Osteoblast (primary cell): ENCODE data around the gene NME7. TPM values are rescaled to one million over a fixed set of nuclear protein-coding genes. Genes with fewer than 3 reads are reported as not detected.

ENCODE experiments used
- DNase-seq: peaks from one replicate; pipeline ENCODE4 v3.0.0; 2011; ENCODE audit warnings: low spot score, mixed read lengths; ENCODE audit not compliant: insufficient read length; ENCODE audit errors: missing footprints
- H2AFZ ChIP-seq: 2 replicates; pipeline ENCODE4 v1.6.0; 2011; ENCODE audit warnings: mild to moderate bottlenecking, low read length
- H3K27ac ChIP-seq: 2 replicates; pipeline ENCODE4 v1.5.1; 2011; ENCODE audit warnings: mild to moderate bottlenecking, low read depth, low read length, moderate library complexity
- H3K27me3 ChIP-seq: 2 replicates; pipeline ENCODE4 v1.6.0; 2012; ENCODE audit warnings: mild to moderate bottlenecking, control low read depth, inconsistent platforms, low read length, moderate library complexity; ENCODE audit not compliant: insufficient read depth
- H3K36me3 ChIP-seq: 2 replicates; pipeline ENCODE4 v1.5.1; 2011; ENCODE audit warnings: mild to moderate bottlenecking, low read length, control low read depth, moderate library complexity; ENCODE audit not compliant: insufficient read depth
- H3K4me1 ChIP-seq: 2 replicates; pipeline ENCODE4 v1.5.1; 2011; ENCODE audit warnings: mild to moderate bottlenecking, low read length, control low read depth, moderate library complexity; ENCODE audit not compliant: insufficient read depth
- H3K4me2 ChIP-seq: 2 replicates; pipeline ENCODE4 v1.6.0; 2011; ENCODE audit warnings: mild to moderate bottlenecking, low read length; ENCODE audit not compliant: insufficient read depth
- H3K4me3 ChIP-seq: fragments of 200-600 bp; sonication (generic); 3 replicates; pipeline ENCODE4 v1.5.1; 2012; ENCODE audit warnings: mild to moderate bottlenecking, low read length, inconsistent platforms; ENCODE audit not compliant: insufficient read depth
- H3K79me2 ChIP-seq: 2 replicates; pipeline ENCODE4 v1.6.0; 2012; ENCODE audit warnings: mild to moderate bottlenecking, low read length, control low read depth, inconsistent platforms; ENCODE audit not compliant: insufficient read depth
- H3K9me3 ChIP-seq: 2 replicates; pipeline ENCODE4 v1.5.1; 2011; ENCODE audit warnings: low read depth, low read length, control low read depth
- H4K20me1 ChIP-seq: 2 replicates; pipeline ENCODE4 v1.6.0; 2012; ENCODE audit warnings: mild to moderate bottlenecking, low read length, control low read depth; ENCODE audit not compliant: insufficient read depth
- total RNA-seq: library from RNA; depleted of rRNA; stranded (reverse); fragments of >200 nt; gene quantifications from 2 replicates; pipeline ENCODE4 v1.2.3, GENCODE V29; 2012
- TF ChIP-seq, protein P1 (sequence below): IDR thresholded peaks from 2 replicates; pipeline ENCODE4 v1.5.1; 2011; ENCODE audit warnings: mild to moderate bottlenecking, low read depth, low read length, moderate library complexity; ENCODE audit errors: extremely low read depth

Gene NME7
- total RNA-seq, 1 donor, result 31.5 TPM

DNA sequence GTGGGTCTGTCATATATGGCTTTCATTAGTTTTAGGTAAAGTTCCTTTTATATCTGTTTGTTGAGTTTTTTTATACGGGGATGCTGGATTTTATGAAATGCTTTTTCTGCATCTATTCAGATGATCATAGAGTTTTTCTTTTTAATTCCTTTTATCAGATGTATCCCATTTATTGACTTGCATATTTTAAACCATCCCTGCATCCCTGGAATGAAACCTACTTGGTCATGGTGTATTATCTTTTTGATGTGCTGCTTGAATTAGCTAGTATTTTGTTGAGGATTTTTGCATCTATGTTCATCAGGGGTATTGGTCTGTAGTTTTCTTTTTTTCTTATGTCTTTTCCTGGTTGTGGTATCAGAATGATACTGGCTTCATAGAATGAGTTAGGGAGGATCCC is 118.0 kb downstream of the NME7 start:
- H2AFZ ChIP-seq, result no peak overlapping the region

DNA sequence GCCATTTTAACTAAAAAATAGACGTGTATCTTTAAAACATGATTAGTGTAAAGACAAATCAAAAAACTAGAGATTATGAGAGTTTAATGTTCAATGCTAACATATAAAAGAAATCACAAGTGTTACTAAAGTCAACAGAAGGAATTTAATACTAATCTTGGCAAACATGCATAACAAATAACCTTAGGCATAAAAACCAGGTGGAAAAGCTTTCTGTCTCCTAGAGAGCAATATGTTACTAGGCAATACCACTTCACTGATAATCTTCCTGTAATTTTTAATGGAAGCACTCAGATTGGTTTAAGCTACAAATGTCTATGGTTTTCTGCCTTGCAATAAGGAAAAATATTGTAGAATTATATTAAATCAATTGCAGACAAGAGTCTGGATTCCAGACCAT is 121.9 kb downstream of the NME7 start:
- H3K27ac ChIP-seq, result no peak overlapping the region
- H3K4me3 ChIP-seq, result no peak overlapping the region
- no peak for DNase-seq
- no peaks in the 10 kb centered on the region for H3K27me3 ChIP-seq
- H3K79me2 ChIP-seq, result no peaks in the 10 kb centered on the region
- no peak overlapping the region for H3K4me2 ChIP-seq
- TF ChIP-seq, protein P1, sequence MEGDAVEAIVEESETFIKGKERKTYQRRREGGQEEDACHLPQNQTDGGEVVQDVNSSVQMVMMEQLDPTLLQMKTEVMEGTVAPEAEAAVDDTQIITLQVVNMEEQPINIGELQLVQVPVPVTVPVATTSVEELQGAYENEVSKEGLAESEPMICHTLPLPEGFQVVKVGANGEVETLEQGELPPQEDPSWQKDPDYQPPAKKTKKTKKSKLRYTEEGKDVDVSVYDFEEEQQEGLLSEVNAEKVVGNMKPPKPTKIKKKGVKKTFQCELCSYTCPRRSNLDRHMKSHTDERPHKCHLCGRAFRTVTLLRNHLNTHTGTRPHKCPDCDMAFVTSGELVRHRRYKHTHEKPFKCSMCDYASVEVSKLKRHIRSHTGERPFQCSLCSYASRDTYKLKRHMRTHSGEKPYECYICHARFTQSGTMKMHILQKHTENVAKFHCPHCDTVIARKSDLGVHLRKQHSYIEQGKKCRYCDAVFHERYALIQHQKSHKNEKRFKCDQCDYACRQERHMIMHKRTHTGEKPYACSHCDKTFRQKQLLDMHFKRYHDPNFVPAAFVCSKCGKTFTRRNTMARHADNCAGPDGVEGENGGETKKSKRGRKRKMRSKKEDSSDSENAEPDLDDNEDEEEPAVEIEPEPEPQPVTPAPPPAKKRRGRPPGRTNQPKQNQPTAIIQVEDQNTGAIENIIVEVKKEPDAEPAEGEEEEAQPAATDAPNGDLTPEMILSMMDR, result no peak
- H3K36me3 ChIP-seq, result no peaks in the 10 kb centered on the region
- H3K9me3 ChIP-seq, result no peaks in the 10 kb centered on the region
- H4K20me1 ChIP-seq, result no peaks in the 10 kb centered on the region
- H2AFZ ChIP-seq, result no peak overlapping the region
- H3K4me1 ChIP-seq, result peaks cover 6% of the 10 kb centered on the region

More for the DNA sequence above, 118.0 kb downstream of the NME7 start:
- Histone ChIP-seq H3K27me3 (no peaks in the 10 kb centered on the region), H3K4me2 (no peak overlapping the region), H3K9me3 (no peaks in the 10 kb centered on the region), H3K4me3 (no peak overlapping the region), H4K20me1 (no peaks in the 10 kb centered on the region), H3K27ac (no peak overlapping the region), H3K36me3 (no peaks in the 10 kb centered on the region), H3K79me2 (no peaks in the 10 kb centered on the region), H3K4me1 (no peaks in the 10 kb centered on the region)
- TF ChIP-seq, protein P1, result no peak
- no peak for DNase-seq

DNA sequence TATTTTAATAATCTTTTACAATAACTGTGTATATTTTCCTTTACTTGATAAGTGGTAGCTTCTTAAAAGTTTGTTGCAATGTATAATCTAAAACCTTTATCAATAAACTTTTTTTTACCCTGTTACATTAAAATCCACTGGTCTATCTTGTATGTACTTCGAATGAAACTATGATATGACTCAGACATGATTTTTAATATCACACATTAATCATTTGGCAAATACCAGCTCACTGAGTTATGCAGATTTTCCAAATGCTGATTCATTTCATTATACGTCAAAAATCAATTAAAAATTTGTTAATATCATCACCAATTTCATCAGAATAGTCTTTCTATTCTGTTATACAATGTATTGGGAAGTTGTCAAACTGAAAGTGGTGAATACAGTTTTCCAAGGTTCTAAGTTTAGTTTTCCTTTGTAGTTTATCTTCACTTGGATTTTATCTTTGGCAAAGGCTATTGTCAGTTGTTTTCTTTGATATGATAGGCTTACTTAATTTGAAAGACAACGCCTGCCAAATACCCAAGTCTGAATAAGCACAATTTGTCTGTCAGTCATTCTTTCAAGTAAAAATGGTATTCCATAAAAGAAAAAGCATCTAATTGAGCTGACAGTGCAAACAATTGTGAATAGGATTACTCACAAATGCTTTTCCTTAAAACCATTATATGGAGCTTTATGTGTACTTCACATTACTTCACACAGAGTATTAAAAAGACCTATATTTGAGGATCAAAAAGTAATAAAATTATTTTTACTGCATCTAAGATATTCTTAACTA is 127.0 kb downstream of the NME7 start:
- Histone ChIP-seq H3K4me1 (peaks cover 6% of the 10 kb centered on the region), H4K20me1 (no peaks in the 10 kb centered on the region), H3K4me3 (peak overlapping the region; percentile 14), H3K27ac (peak overlapping the region; percentile 3), H3K79me2 (no peaks in the 10 kb centered on the region), H2AFZ (peak overlapping the region; percentile 19), H3K27me3 (no peaks in the 10 kb centered on the region), H3K4me2 (peak overlapping the region; percentile 60), H3K9me3 (no peaks in the 10 kb centered on the region), H3K36me3 (no peaks in the 10 kb centered on the region)
- TF ChIP-seq, protein P1, result no peak
- no peak for DNase-seq

DNA sequence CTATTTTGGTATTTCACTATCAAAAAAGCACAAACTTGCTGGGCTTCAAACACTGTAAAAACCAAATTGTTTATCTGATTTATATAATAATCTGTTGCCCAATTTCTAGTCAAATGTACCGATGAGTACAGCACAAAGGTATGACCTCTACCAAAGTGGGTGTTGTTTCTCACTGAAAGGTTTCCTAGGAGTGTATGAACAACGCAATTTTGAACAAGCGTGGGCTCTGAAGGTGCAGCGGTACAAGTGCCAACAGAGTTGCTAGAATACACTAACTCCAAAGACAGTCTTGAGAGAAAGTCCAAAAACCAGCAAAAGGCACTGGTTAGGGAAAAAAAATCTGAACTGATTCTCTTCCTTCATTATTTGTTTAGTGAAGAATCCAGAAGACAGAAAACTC is 130.7 kb downstream of the NME7 start:
- Histone ChIP-seq H2AFZ (no peak overlapping the region), H3K9me3 (no peaks in the 10 kb centered on the region), H3K4me2 (no peak overlapping the region), H3K27ac (no peak overlapping the region), H4K20me1 (no peaks in the 10 kb centered on the region), H3K36me3 (no peaks in the 10 kb centered on the region), H3K79me2 (no peaks in the 10 kb centered on the region), H3K4me1 (peaks cover 6% of the 10 kb centered on the region), H3K27me3 (no peaks in the 10 kb centered on the region), H3K4me3 (no peak overlapping the region)
- TF ChIP-seq, protein P1, result no peak
- DNase-seq, result no peak
